GM19035 (cell line): ENCODE measurements around the gene ZBTB8A.
"Not testable (repeated sequence)": the region's sequence is repeated elsewhere in the genome, so short reads cannot be mapped to it uniquely, and the experiment has no call there.

Experiments used
- ATAC-seq: cut with Tn5 transposase; IDR thresholded peaks from one replicate; pipeline ENCODE4 v1.9.1; 2021; ENCODE audit not compliant: unreplicated experiment

Gene ZBTB8A

DNA sequence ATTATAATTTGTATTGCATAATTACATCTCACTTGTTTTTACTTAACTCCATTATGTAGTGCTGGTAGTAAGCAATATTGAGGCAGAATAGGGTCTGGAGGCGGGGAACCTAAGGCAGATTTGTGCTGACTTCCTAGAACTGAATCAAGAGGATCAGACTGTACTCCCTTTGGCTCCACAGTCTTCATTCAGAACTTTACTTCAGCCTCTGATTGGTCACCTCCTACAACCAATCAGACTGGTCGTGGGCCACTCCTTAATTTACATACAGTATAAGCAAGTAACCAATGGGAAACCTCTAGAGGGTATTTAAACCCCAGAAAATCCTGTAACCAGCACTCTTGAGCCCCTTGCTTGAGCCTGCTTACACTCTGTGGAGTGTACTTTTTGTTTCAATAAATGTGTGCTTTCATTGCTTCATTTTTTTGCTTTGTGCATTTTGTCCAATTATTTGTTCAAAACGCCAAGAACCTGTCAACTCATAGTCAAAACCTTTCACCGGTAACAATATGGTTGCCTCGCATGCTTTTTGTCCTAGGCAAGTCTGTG, 79.5 kb downstream of the ZBTB8A start:
- no peak for ATAC-seq

DNA sequence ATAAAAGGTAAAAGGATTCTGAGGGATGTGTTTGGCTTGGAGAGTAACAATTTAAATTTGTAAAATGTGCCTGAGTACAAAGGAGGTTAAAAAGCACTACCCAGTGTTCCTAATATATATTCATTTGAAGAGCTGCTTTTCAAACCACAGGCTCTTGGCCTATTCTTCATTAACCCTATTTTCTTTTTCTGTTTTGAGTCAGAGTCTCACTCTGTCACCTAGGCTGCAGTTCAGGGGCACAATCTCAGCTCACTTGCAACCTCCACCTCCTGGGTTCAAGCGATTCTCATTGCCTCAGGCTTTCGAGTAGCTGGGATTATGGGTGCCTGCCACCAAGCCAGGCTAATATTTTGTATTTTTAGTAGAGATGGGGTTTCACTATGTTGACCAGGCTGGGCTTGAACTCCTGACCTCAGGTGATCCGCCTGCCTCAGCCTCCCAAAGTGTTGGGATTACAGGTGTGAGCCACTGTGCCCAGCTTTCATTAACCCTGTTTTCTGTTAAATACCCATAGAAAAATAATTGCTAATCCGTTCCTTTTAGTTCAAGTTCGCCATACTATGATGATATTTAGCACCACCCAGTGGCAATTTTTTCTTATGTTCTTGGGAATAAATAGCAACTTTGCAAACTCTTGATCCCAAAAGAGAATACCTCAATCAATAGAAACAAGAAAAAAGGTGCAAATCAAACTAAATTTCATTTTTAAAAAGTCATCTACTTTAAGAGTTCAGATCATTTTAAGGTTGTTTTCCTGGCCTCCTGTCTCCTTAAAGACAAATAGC, 80.7 kb downstream of the ZBTB8A start:
- ATAC-seq: peak; percentile 60

DNA sequence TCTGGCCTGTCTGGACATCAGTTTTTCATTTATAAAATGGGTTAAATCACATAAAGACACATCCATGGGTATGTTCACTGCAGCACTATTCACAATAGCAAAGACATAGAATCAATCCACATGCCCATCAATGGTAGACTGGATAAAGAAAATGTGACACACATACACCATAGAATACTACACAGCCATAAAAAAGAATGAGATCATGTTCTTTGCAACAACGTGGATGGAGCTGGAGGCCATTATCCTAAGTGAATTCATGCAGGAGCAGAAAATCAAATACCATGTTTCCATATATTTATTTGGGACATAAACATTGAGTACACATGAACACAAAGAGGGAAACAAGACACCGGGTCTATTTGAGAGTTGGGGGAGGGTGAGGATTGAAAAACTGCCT, 83.0 kb downstream of the ZBTB8A start:
- no peak for ATAC-seq

DNA sequence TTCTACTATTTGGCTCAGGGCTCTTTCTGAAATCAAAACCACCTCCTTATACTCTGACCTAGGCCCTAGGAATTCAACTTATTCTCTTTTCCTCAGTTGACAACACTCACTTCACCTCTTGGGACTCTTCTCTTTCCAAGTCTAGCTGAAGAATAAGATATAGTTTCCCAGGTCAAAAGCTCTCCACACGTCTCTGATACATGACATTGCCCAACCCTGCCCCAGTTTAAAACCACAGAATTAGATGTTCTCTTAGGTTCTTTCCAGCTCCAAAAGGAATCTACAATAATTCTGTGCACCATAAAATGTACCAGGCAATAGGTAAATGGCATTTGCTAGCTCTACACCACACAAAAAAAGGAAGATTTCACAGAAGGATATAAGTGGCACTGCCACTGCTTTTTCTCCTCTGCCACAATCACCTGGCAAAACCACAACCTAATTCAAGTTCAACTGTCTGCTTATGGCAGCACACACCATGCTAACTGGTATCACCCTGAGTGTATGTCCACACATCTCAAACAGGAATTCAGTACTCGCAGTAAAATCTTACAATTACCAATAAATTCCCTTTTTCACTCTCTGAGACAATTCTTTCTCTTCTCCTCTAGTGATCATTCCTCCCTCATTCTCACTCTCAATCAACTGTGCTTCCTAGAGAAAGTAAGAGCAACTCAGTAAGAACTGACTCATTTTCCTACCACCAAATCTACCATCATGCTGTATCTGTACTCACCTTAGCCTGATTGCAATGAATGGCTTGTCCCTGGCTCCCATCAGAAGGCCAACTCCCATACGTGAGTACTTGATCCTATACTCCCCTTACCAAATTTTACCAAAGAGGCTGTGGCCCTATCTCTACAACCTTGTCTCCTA, 83.8 kb downstream of the ZBTB8A start:
- ATAC-seq: no peak

GRCh38 chr1:32623775-32624174, 84.5 kb downstream of the ZBTB8A start:
- no peak for ATAC-seq

DNA sequence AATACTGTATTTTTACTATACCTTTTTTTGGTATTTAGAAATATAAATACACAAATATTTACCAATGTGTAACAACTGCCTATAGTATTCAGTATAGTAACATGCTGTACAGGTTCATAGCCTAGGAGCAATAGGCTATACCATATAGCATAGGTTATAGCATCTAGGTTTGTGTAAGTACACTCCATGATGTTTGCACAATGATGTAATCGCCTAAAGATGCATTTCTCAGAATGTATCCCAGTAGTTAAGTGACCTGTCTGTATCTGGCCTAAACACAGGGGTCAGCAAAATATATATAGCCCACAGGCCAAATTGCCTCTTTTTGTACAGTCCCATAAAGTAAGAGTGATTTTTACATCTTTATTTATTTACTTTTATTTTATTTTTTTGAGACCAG, 86.9 kb downstream of the ZBTB8A start:
- no peak for ATAC-seq

DNA sequence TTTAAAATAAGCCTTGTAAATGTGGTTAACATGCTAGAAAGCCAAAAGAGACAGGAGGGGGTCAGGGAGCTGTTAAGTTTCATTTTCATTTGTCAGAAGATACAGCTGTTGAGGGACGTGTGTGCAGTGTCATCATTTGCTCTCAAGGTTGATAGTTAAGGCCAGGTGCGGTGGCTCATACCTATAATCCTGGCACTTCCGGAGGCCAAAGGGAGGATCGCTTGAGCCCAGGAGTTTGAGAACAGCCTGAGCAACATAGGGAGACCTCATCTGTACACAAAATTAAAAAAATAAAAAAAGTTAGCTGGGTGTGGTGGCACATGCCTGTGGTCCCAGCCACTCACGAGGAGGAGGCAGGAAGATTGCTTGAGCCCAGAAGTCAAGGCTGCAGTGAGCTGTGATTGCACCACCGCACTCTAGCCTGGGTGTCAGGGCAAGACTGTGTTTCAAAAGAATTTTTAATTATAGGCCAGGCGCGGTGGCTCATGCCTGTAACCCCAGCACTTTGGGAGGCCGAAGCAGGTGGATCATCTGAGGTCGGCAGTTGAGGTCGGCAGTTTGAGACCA, 88.5 kb downstream of the ZBTB8A start:
- ATAC-seq: no peak

DNA sequence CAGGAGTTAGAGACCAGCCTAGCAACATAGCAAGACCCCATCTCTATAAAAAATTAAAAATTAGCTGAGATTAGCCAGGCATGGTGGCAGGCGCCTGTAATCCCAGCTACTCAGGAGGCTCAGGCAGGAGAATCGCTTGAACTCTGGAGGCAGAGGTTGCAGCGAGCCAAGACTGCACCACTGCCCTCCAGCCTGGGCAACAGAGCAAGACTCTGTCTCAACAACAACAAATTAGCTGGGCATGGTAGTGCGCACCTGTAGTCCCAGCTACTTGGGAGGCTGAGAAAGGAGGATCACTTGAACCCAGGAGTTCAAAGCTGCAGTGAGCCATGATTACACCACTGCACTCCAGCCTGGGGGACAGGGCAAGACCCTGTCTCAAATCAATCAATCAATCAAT, 90.9 kb downstream of the ZBTB8A start:
- ATAC-seq: not testable (repeated sequence)

DNA sequence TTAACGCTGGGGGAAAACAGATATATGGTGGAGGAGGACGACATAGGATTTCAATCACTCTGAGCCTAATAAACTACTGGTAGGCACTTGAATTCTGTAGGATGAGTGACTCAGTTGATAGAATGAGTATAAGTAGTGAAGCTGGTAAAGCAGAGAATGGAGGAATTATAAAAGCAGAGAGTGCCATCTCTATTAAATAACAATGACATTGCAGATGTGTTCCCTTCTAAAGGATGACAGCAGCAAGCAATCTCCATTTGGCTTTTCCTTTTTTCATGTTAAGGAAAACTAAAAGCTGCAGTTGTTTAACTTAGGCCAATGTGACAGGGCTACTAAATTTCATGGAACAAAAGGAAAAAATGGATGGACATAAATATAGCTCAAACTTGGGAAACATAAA, 93.6 kb downstream of the ZBTB8A start:
- no peak for ATAC-seq

DNA sequence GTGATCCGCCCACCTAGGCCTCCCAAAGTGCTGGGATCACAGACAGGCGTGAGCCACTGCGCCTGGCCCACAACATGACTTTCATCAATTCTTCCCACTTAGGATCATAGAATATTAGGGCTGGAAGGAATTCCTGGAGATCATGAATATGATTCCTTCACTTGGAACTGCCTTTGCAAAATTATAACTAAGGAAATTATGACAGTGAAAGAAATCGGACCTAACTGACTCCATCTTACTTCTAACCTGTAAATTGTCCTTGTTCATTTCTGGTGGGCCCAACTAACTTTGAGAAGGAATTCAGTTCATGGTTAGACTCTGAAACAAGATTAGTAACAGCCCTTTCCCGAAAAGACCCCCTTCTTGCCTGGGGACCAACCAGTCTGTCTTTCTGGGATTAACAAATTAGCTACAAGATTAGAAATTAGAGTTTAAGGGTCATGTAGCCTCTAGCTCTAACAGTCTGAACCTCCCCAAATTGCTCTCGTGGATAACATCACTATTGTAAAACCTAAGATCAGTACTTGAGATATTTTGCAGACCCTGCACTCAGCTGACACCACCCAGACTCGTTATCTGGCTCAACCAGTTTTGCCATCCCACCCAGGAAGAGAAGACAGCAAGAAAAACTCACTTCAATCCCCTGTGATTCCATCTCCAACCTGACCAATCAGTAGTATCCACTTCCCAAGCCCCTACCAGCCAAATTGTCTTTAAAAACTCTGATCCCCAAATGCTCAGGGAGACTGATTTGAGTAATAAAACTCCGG, 96.5 kb downstream of the ZBTB8A start:
- ATAC-seq: no peak

DNA sequence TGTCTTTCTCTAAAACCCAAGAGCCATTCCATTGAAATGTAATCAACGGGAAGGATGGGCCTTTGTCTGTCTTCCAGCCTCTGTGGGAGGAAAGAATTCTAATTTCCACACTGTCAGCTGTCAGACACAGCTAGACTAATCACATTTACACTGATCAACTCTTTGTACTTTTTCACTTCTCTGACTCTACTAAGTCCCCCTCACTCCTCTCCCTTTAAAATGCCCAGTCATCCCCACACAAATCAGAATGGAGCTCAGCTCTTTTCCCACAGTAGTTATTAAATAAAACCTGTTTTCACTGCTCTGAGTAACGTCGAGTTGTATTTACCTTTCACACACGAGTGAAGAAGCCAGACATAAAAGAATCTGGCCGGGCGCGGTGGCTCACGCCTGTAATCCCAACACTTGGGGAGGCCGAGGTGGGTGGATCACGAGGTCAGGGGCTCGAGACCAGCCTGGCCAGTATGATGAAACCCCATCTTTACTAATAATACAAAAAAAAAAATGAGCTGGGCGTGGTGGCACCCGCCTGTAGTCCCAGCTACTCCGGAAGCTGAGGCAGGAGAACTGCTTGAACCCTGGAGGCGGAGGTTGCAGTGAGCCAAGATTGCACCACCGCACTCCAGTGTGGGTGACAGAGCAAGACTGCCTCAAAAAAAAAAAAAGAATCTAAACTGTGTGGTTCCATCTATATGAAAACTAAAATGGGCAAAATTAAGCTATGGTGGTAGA, 97.9 kb downstream of the ZBTB8A start:
- no peak for ATAC-seq

- ATAC-seq: no peak
Observed at GRCh38 chr1:32639489-32640075, 100.4 kb downstream of the ZBTB8A start.

GRCh38 chr1:32642292-32642827, 103.1 kb downstream of the ZBTB8A start:
- ATAC-seq: not testable (repeated sequence)

DNA sequence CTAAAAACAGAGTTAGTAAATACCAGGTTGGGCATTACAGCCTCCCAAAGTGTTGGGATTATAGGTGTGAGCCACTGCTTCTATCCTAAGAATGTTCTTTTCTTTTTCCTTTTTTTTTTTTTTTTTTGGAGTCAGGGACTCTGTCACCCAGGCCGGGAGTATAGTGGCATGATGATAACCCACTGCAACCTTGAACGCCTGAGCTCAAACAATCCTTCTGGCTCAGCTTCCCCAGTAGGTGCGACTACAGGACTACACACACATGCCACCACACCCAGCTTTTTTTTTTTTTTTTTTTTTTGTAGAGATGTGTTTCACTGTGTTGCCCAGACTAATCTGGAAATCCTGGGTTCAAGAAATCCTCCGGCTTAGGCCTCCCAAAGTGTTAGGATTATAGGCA, 105.2 kb downstream of the ZBTB8A start:
- no peak for ATAC-seq

DNA sequence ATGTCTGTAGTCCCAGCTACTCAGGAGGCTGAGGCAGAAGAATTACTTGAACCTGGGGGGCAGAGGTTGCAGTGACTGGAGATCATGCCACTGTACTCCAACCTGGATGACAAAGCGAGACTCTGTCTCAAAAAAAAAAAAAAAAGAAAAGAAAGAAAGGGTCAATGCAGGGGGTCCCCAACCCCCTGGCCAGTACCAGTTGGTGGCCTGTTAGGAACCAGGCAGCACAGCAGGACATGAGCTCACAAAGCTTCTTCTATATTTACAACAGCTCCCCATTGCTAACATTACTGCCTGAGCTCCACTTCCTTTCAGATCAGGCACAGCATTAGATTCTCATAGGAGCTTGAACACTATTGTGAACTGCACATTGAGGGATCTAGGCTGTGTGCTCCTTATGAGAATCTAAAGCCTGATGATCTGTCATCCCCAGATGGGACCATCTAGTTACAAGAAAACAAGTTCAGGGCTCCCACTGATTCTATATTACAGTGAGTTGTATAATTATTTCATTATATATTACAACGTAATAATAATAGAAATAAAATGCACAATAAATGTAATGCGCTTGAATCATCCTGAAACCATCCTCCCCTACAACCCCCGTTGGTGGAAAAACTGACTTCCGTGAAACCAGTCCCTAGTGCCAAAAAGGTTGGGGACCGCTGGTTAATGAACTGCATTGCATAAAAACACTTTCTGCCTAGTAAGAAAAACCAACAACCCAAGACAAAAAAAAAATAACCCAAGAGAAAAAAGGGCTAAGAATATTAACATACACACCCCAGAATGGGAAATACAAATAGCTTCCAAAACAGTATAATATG, 108.3 kb downstream of the ZBTB8A start:
- no peak for ATAC-seq

DNA sequence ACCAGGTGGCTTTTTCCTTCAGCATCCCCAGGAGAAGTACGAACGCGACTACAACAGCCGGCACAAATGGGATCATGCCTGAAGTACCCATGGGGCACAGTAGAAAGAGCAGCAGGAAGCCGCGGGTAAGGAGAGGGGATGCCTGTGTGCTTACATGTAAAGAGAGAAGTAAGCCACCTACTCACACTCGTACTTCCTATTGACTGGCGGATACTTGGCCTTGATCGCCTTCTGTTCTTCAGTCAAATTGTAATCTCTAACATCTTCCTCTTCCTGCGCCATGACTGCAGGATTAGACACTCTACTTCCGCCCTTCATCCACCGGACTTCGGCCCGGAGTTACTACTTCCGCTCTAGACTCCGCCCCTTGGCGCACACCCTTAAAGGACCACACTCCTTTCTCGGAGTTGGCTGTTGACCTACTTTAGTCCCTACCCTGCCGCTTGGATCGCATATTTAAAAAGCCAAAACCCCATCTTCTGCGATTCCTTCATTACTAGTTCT, 111.1 kb downstream of the ZBTB8A start, which contains the start of gene ZBTB8OS:
TSS of gene ZBTB8OS (minus strand) at position 303 of the 504 bp plus-strand sequence. CDS start at position 282, 21 bp downstream.
- peak; percentile 61 for ATAC-seq

DNA sequence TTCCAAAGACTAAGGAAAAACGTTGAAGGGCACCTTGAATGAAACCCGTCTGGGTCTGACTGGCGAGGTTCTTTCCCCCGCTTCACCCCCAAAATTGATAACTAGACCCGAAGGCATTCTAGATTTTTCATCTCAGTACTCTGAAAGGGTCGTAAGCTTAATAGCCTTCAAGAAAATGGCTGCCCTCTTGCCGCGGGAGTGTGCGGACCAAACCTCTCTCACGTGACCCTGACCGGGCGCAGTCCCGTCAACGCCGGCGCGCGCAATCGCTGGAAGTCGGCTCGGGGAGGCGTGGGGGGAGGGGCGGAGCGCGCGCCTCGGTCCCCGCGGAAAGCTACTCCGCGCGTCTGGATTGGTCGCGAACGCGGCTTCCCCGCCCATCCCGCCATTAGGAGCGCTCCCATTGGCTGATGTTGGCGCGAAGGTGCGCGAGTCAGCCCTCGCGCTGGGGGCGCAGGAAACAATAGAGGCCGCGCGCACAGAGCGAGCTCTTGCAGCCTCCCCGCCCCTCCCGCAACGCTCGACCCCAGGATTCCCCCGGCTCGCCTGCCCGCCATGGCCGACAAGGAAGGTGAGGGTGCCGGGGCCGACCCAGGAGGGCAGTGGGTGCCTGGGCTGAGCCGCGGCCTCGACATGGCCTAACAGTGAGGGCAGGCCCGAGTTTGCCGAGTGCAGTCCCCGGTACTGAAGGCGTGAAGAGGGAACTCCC, 111.7 kb downstream of the ZBTB8A start, which contains the start of gene RBBP4:
TSS of gene RBBP4 (plus strand) at position 457 of the 709 bp plus-strand sequence. CDS start at position 556, 99 bp downstream.
- ATAC-seq: peak; percentile 84
